Karpas-422 (cell line): ENCODE data around the gene BLMH. TPM values are rescaled to one million over a fixed set of nuclear protein-coding genes. Genes with fewer than 3 reads are reported as not detected.

ENCODE experiments used
- DNase-seq: peaks from one replicate; pipeline ENCODE4 v3.0.0-alpha.2; 2015
- H2AFZ ChIP-seq: fragments of 200-600 bp; sonication (generic); 2 replicates; pipeline ENCODE4 v1.6.1; 2014; ENCODE audit warnings: antibody characterized with exemption, low read length, mixed read lengths
- H3K27ac ChIP-seq: fragments of 200-600 bp; sonication (generic); 2 replicates; pipeline ENCODE4 v1.5.1; 2014; ENCODE audit warnings: mild to moderate bottlenecking, low read length, moderate library complexity
- H3K27me3 ChIP-seq: fragments of 200-600 bp; sonication (generic); 2 replicates; pipeline ENCODE4 v1.6.1; 2014; ENCODE audit warnings: low read length, mixed read lengths
- H3K36me3 ChIP-seq: fragments of 200-600 bp; sonication (generic); 2 replicates; pipeline ENCODE4 v1.6.1; 2014; ENCODE audit warnings: low read length, mixed read lengths; ENCODE audit not compliant: insufficient read depth
- H3K4me1 ChIP-seq: fragments of 200-600 bp; sonication (generic); 2 replicates; pipeline ENCODE4 v1.6.1; 2014; ENCODE audit warnings: mild to moderate bottlenecking, low read length, mixed read lengths
- H3K4me2 ChIP-seq: fragments of 200-600 bp; sonication (generic); 2 replicates; pipeline ENCODE4 v1.6.1; 2014; ENCODE audit warnings: low read length, low read depth, mild to moderate bottlenecking; ENCODE audit not compliant: poor library complexity, severe bottlenecking
- H3K4me3 ChIP-seq: fragments of 200-600 bp; sonication (generic); 2 replicates; pipeline ENCODE4 v1.5.1; 2014; ENCODE audit warnings: mild to moderate bottlenecking, antibody characterized with exemption, low read length, mixed read lengths
- H3K79me2 ChIP-seq: fragments of 200-600 bp; sonication (generic); 2 replicates; pipeline ENCODE4 v1.6.1; 2014; ENCODE audit warnings: mild to moderate bottlenecking, low read length, mixed read lengths
- H3K9ac ChIP-seq: fragments of 200-600 bp; sonication (generic); 2 replicates; pipeline ENCODE4 v1.6.0; 2014; ENCODE audit warnings: low read length
- H3K9me2 ChIP-seq: fragments of 200-600 bp; sonication (generic), shearing (Covaris generic); replicated peaks from 2 replicates; pipeline ENCODE4 v1.6.0; 2014; ENCODE audit warnings: mild to moderate bottlenecking, low read length, moderate library complexity; ENCODE audit not compliant: insufficient read depth
- H3K9me3 ChIP-seq: fragments of 300-700, 200-600 bp; sonication (generic); 2 replicates; pipeline ENCODE4 v1.6.1; 2014; ENCODE audit warnings: low read length, mixed read lengths
- H4K20me1 ChIP-seq: fragments of 200-600 bp; sonication (generic); 2 replicates; pipeline ENCODE4 v1.6.1; 2014; ENCODE audit warnings: mild to moderate bottlenecking, antibody characterized with exemption, low read length, low read depth; ENCODE audit not compliant: insufficient read depth
- total RNA-seq: library from RNA; depleted of rRNA; stranded (reverse); fragments of >200 nt; shearing (Covaris generic); gene quantifications from 2 replicates; pipeline ENCODE4 v1.2.3, GENCODE V29; 2014; ENCODE audit warnings: low replicate concordance

The BLMH gene
- total RNA-seq, 1 experiment from 2014 or later: 47.5 TPM

- H3K4me3 ChIP-seq: no peak overlapping the region
- peaks cover 23% of the 10 kb centered on the region for H3K79me2 ChIP-seq
- H3K27ac ChIP-seq: no peak overlapping the region
- no peaks in the 10 kb centered on the region for H3K9me3 ChIP-seq
- no peak for DNase-seq
- H2AFZ ChIP-seq: no peak overlapping the region
- no peaks in the 10 kb centered on the region for H3K27me3 ChIP-seq
- peaks cover 59% of the 10 kb centered on the region for H3K36me3 ChIP-seq
- peaks cover 26% of the 10 kb centered on the region for H3K4me1 ChIP-seq
- H4K20me1 ChIP-seq: no peaks in the 10 kb centered on the region
- H3K9ac ChIP-seq: no peak overlapping the region
- no peak overlapping the region for H3K4me2 ChIP-seq
- no peaks in the 10 kb centered on the region for H3K9me2 ChIP-seq
Observed at GRCh38 chr17:30275911-30276310, 15.8 kb downstream of the BLMH start.

- H3K36me3 ChIP-seq: peaks cover 64% of the 10 kb centered on the region
- H3K27me3 ChIP-seq: no peaks in the 10 kb centered on the region
- H3K9me2 ChIP-seq: no peaks in the 10 kb centered on the region
- H3K79me2 ChIP-seq: peaks cover 23% of the 10 kb centered on the region
- no peaks in the 10 kb centered on the region for H3K9me3 ChIP-seq
- no peak overlapping the region for H3K9ac ChIP-seq
- DNase-seq: no peak
- H3K4me1 ChIP-seq: peaks cover 16% of the 10 kb centered on the region
- no peak overlapping the region for H2AFZ ChIP-seq
- no peaks in the 10 kb centered on the region for H4K20me1 ChIP-seq
- no peak overlapping the region for H3K4me2 ChIP-seq
- no peak overlapping the region for H3K4me3 ChIP-seq
- no peak overlapping the region for H3K27ac ChIP-seq
Observed at GRCh38 chr17:30274887-30275286, 16.9 kb downstream of the BLMH start.

DNA sequence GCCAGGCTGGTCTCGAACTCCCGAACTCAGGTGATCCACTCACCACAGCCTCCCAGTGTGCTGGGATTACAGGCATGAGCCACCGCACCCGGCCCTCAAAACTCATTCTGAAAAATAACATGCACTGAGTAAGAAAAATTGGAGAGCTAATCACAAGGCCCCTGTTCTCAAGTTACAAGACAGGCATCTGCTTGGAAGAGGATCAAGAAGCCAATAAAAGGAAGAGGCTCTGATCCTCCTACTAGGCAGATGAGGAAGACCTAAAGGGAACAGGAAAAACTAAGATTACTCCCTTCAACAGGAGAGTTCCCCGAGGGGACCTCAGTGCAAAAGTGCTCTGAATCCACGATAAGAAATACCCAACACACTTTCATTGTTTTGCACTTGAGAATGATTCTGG lies 18.4 kb downstream of the BLMH start:
- Histone ChIP-seq H3K9me3 (no peaks in the 10 kb centered on the region), H3K4me3 (no peak overlapping the region), H3K4me1 (0 out of 2 replicates have a peak, but pooled peaks cover under 1% of the 10 kb centered on the region), H2AFZ (no peak overlapping the region), H4K20me1 (no peaks in the 10 kb centered on the region), H3K9ac (no peak overlapping the region), H3K27me3 (no peaks in the 10 kb centered on the region), H3K79me2 (peaks cover 28% of the 10 kb centered on the region), H3K4me2 (no peak overlapping the region), H3K36me3 (peaks cover 69% of the 10 kb centered on the region), H3K27ac (no peak overlapping the region), H3K9me2 (no peaks in the 10 kb centered on the region)
- no peak for DNase-seq

DNA sequence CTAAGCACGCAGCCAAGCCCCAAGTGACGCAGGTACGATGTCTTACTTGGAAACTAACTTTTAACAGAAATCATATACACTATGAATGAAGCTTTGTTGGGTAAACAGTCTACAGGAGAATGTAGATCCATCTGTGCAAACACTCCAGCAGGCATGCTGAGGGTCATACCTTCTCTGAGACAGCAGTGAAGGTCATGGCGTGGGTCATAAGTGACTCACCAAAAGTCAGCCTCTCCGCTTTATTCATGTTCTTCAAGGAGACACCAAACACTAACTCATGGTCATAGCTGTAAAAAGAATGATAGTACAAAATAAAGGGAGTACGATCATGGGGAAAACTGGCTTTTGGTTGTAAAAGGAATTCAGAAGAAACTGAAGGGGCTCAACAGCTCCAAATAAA lies 20.6 kb downstream of the BLMH start:
- peaks cover 71% of the 10 kb centered on the region for H3K36me3 ChIP-seq
- no peak overlapping the region for H3K9ac ChIP-seq
- H4K20me1 ChIP-seq: no peaks in the 10 kb centered on the region

DNA sequence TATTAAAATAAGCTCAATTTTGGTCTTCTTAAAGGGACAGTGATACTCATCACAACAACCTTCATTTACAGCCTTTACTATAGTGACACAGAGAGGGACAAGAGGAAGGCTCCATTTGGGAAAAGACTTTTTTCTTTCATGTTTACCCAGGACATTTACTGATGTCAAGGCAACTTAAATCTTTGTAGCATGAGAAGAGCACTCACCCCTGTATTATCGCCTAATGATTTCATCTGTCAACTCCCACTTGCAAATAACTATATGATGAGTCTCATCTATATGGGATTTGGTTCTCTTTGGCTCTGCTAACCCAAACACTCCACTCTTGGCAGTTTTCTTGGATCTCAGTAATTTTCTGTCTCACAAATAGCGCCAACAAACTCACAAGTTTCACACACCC lies 24.1 kb downstream of the BLMH start:
- H3K36me3 ChIP-seq: peaks cover 80% of the 10 kb centered on the region
- no peak overlapping the region for H3K27ac ChIP-seq
- H2AFZ ChIP-seq: no peak overlapping the region
- H3K9me2 ChIP-seq: no peaks in the 10 kb centered on the region
- H4K20me1 ChIP-seq: no peaks in the 10 kb centered on the region
- H3K4me1 ChIP-seq: no peaks in the 10 kb centered on the region
- no peak overlapping the region for H3K4me2 ChIP-seq
- H3K9ac ChIP-seq: no peak overlapping the region
- no peaks in the 10 kb centered on the region for H3K9me3 ChIP-seq
- no peak overlapping the region for H3K4me3 ChIP-seq
- H3K27me3 ChIP-seq: no peaks in the 10 kb centered on the region
- peaks cover 31% of the 10 kb centered on the region for H3K79me2 ChIP-seq
- no peak for DNase-seq

More for the DNA sequence above, 20.6 kb downstream of the BLMH start:
- peaks cover 17% of the 10 kb centered on the region for H3K79me2 ChIP-seq
- no peaks in the 10 kb centered on the region for H3K9me3 ChIP-seq
- no peak overlapping the region for H3K4me3 ChIP-seq
- no peak overlapping the region for H3K4me2 ChIP-seq
- H3K9me2 ChIP-seq: no peaks in the 10 kb centered on the region
- no peaks in the 10 kb centered on the region for H3K4me1 ChIP-seq
- H3K27me3 ChIP-seq: no peaks in the 10 kb centered on the region
- no peak overlapping the region for H2AFZ ChIP-seq
- no peak for DNase-seq
- H3K27ac ChIP-seq: no peak overlapping the region

GRCh38 chr17:30263552-30264333 lies 28.0 kb downstream of the BLMH start:
- no peaks in the 10 kb centered on the region for H3K9me3 ChIP-seq
- H3K4me2 ChIP-seq: no peak overlapping the region
- H3K27me3 ChIP-seq: no peaks in the 10 kb centered on the region

GRCh38 chr17:30256756-30257506 lies 34.8 kb downstream of the BLMH start:
- H3K4me2 ChIP-seq: no peak overlapping the region
- no peaks in the 10 kb centered on the region for H3K4me1 ChIP-seq
- H3K9me2 ChIP-seq: no peaks in the 10 kb centered on the region
- H3K27me3 ChIP-seq: no peaks in the 10 kb centered on the region
- H3K79me2 ChIP-seq: peaks cover 26% of the 10 kb centered on the region
- peaks cover 50% of the 10 kb centered on the region; the same call in 1 of the 2 replicates for H3K36me3 ChIP-seq
- H3K4me3 ChIP-seq: no peak overlapping the region
- no peaks in the 10 kb centered on the region for H3K9me3 ChIP-seq
- DNase-seq: no peak
- H3K9ac ChIP-seq: no peak overlapping the region
- no peak overlapping the region for H2AFZ ChIP-seq
- H3K27ac ChIP-seq: no peak overlapping the region
- H4K20me1 ChIP-seq: no peaks in the 10 kb centered on the region

More at GRCh38 chr17:30263552-30264333, 28.0 kb downstream of the BLMH start:
- no peak for DNase-seq
- H2AFZ ChIP-seq: no peak overlapping the region
- H3K4me3 ChIP-seq: no peak overlapping the region
- no peak overlapping the region for H3K9ac ChIP-seq
- H3K9me2 ChIP-seq: no peaks in the 10 kb centered on the region
- H3K79me2 ChIP-seq: peaks cover 49% of the 10 kb centered on the region
- H3K4me1 ChIP-seq: no peaks in the 10 kb centered on the region
- H3K27ac ChIP-seq: no peak overlapping the region
- H4K20me1 ChIP-seq: no peaks in the 10 kb centered on the region
- H3K36me3 ChIP-seq: peaks cover 79% of the 10 kb centered on the region

- no peak overlapping the region for H3K27ac ChIP-seq
- no peak for DNase-seq
- no peaks in the 10 kb centered on the region for H3K9me3 ChIP-seq
- H3K9ac ChIP-seq: no peak overlapping the region
- H3K36me3 ChIP-seq: peaks cover 45% of the 10 kb centered on the region; the same call in 1 of the 2 replicates
- 0 out of 2 replicates have a peak, but pooled peaks cover 4% of the 10 kb centered on the region for H3K79me2 ChIP-seq
- H4K20me1 ChIP-seq: no peaks in the 10 kb centered on the region
- no peak overlapping the region for H3K4me3 ChIP-seq
- no peaks in the 10 kb centered on the region for H3K4me1 ChIP-seq
- no peaks in the 10 kb centered on the region for H3K9me2 ChIP-seq
- no peak overlapping the region for H3K4me2 ChIP-seq
- H2AFZ ChIP-seq: no peak overlapping the region
- no peaks in the 10 kb centered on the region for H3K27me3 ChIP-seq
Observed at GRCh38 chr17:30254150-30254549, 37.6 kb downstream of the BLMH start.
